OCI-LY7 (cell line): Measurements from ENCODE around the gene CAMK4. TPM values are rescaled to one million over a fixed set of nuclear protein-coding genes. Genes with fewer than 3 reads are reported as not detected.

Experiments
- BruUV-seq: library from RNA; stranded (reverse); fragments of 400-500 nt; replicated peaks from 2 replicates; lab custom pipeline; 2021; lab: Mats Ljungman, UMichigan
- CTCF ChIA-PET: fragments of 300-600 bp; sonication (Branson Sonifier 250); formaldehyde crosslinking; loops from one replicate; lab custom pipeline; 2022; ENCODE audit warnings: antibody characterized with exemption; ENCODE audit not compliant: unreplicated experiment; lab: Charles Lee
- POLR2A ChIA-PET: fragments of 300-600 bp; sonication (Branson Sonifier 250); formaldehyde crosslinking; loops from one replicate; lab custom pipeline; 2022; ENCODE audit warnings: antibody characterized with exemption; lab: Charles Lee
- DNase-seq: peaks from one replicate; pipeline ENCODE4 v3.0.0-alpha.2; 2015; ENCODE audit warnings: low spot score
- H2AFZ ChIP-seq: fragments of 200-600 bp; sonication (generic), shearing (Covaris generic); 2 replicates; pipeline ENCODE4 v1.6.1; 2014; ENCODE audit warnings: mild to moderate bottlenecking, antibody characterized with exemption, low read length, moderate library complexity
- H3K27ac ChIP-seq: fragments of 200-600 bp; sonication (generic); 2 replicates; pipeline ENCODE4 v1.5.1; 2014; ENCODE audit warnings: mixed run types, low read depth, mild to moderate bottlenecking, moderate library complexity, low read length, inconsistent platforms; ENCODE audit not compliant: poor library complexity, severe bottlenecking
- H3K36me3 ChIP-seq: fragments of 200-600 bp; sonication (generic); 2 replicates; pipeline ENCODE4 v1.6.1; 2014; ENCODE audit warnings: mild to moderate bottlenecking, antibody characterized with exemption, low read length, moderate library complexity, mixed read lengths; ENCODE audit not compliant: insufficient read depth
- H3K4me1 ChIP-seq: fragments of 200-600 bp; sonication (generic); 2 replicates; pipeline ENCODE4 v1.5.1; 2014; ENCODE audit warnings: mild to moderate bottlenecking, low read length; ENCODE audit not compliant: insufficient read depth, poor library complexity, severe bottlenecking
- H3K4me2 ChIP-seq: fragments of 200-600 bp; sonication (generic); 2 replicates; pipeline ENCODE4 v1.6.1; 2014; ENCODE audit warnings: mild to moderate bottlenecking, low read length
- H3K4me3 ChIP-seq: fragments of 200-600 bp; sonication (generic); 2 replicates; pipeline ENCODE4 v1.5.1; 2014; ENCODE audit warnings: mild to moderate bottlenecking, low read depth, low read length; ENCODE audit not compliant: poor library complexity, severe bottlenecking
- H3K79me2 ChIP-seq: fragments of 200-600 bp; sonication (generic); 2 replicates; pipeline ENCODE4 v1.6.1; 2016; ENCODE audit warnings: low read depth, mild to moderate bottlenecking, low read length, moderate library complexity, mixed read lengths; ENCODE audit not compliant: insufficient read depth
- H3K9me2 ChIP-seq: fragments of 200-600 bp; sonication (generic); 2 replicates; pipeline ENCODE4 v1.6.1; 2016; ENCODE audit warnings: mild to moderate bottlenecking, low read length, mixed read lengths; ENCODE audit not compliant: insufficient read depth
- H3K9me3 ChIP-seq: fragments of 200-600 bp; sonication (generic); 2 replicates; pipeline ENCODE4 v1.6.1; 2014; ENCODE audit warnings: mild to moderate bottlenecking, mixed run types, low read length, mixed read lengths
- H4K20me1 ChIP-seq: fragments of 200-600 bp; sonication (generic); 2 replicates; pipeline ENCODE4 v1.6.1; 2014; ENCODE audit warnings: mild to moderate bottlenecking, antibody characterized with exemption, low read length, moderate library complexity, mixed read lengths; ENCODE audit not compliant: insufficient read depth
- CTCF ChIP-seq: fragments of 200-600 bp; sonication (generic); conservative IDR thresholded peaks from 2 replicates; pipeline ENCODE4 v1.5.1; 2014; ENCODE audit warnings: mild to moderate bottlenecking, antibody characterized with exemption, low read length, moderate library complexity, mixed read lengths
- EZH2phosphoT487 ChIP-seq: fragments of 200-600 bp; sonication (generic); IDR thresholded peaks from 2 replicates; pipeline ENCODE4 v1.6.1; 2018; ENCODE audit warnings: low read depth, borderline replicate concordance, mild to moderate bottlenecking, mixed run types, antibody characterized with exemption, low read length, moderate library complexity, mixed read lengths
- intact Hi-C: fragments of 100-400 bp; cut with micrococcal nuclease; formaldehyde crosslinking; loops from one replicate; pipeline ENCODE4 v1.10.0; 2022; ENCODE audit not compliant: unreplicated experiment
- total RNA-seq, 2 experiments: library from RNA; depleted of rRNA in 1 of 2; stranded (reverse); fragments of >200 nt in 1 of 2; shearing (Covaris generic) in 1 of 2; gene quantifications; 2 replicates each; pipeline ENCODE4 v1.2.3, GENCODE V29; 2014 to 2022

Gene CAMK4
- total RNA-seq, 2 experiments from 2014 or later, result 25.4 to 40.2 TPM

GRCh38 chr5:111425205-111425604 lies 201.0 kb downstream of the CAMK4 start:
- CTCF ChIA-PET, result no interaction called here
- no peak for TF ChIP-seq CTCF
- no peak for TF ChIP-seq EZH2phosphoT487
- H3K4me2 ChIP-seq, result no peak overlapping the region
- no peaks in the 10 kb centered on the region for H3K4me1 ChIP-seq
- no peak overlapping the region for H3K27ac ChIP-seq
- no peaks in the 10 kb centered on the region for H4K20me1 ChIP-seq
- no peaks in the 10 kb centered on the region for H3K36me3 ChIP-seq
- H3K9me2 ChIP-seq, result no peaks in the 10 kb centered on the region
- no TSS peak for BruUV-seq
- POLR2A ChIA-PET, result interaction anchor here (0.6 kb wide), 2 partner anchors 22 to 181 kb away, joined by 3 to 7 read pairs; no protein-coding TSS in a partner anchor
- no peak overlapping the region for H2AFZ ChIP-seq
- no peak for DNase-seq
- intact Hi-C loops, result no loop called here
- H3K79me2 ChIP-seq, result no peaks in the 10 kb centered on the region
- no peaks in the 10 kb centered on the region for H3K9me3 ChIP-seq
- no peak overlapping the region for H3K4me3 ChIP-seq

DNA sequence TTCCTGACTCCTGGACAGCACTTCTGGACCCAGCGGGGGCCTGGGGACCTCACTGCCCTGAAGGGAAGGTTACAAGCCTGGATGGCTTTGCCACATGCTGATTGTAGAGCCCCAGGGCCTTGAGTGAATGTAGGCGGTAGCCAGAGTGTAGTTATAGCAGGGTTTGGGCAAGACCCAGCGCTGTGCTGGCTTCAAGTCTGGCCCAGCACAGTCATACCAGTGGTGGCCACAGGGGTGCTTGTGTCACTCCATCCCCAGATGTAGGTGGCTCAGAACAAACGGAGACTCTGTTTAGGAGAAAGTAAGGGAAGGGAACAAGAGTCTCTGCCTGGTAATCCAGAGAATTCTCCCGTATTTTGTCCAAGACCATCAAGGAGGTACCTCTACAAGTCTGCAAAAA lies 203.6 kb downstream of the CAMK4 start:
- no peaks in the 10 kb centered on the region for H3K4me1 ChIP-seq
- no TSS peak for BruUV-seq
- H3K9me3 ChIP-seq, result no peaks in the 10 kb centered on the region
- intact Hi-C loops, result no loop called here
- H2AFZ ChIP-seq, result no peak overlapping the region
- ChIA-PET CTCF (no interaction called here), POLR2A (no interaction called here)
- H3K4me3 ChIP-seq, result no peak overlapping the region
- no peaks in the 10 kb centered on the region for H3K36me3 ChIP-seq
- H3K27ac ChIP-seq, result no peak overlapping the region
- no peaks in the 10 kb centered on the region for H4K20me1 ChIP-seq
- H3K79me2 ChIP-seq, result no peaks in the 10 kb centered on the region
- no peak overlapping the region for H3K4me2 ChIP-seq
- TF ChIP-seq EZH2phosphoT487 (no peak), CTCF (no peak)
- no peak for DNase-seq
- H3K9me2 ChIP-seq, result no peaks in the 10 kb centered on the region

DNA sequence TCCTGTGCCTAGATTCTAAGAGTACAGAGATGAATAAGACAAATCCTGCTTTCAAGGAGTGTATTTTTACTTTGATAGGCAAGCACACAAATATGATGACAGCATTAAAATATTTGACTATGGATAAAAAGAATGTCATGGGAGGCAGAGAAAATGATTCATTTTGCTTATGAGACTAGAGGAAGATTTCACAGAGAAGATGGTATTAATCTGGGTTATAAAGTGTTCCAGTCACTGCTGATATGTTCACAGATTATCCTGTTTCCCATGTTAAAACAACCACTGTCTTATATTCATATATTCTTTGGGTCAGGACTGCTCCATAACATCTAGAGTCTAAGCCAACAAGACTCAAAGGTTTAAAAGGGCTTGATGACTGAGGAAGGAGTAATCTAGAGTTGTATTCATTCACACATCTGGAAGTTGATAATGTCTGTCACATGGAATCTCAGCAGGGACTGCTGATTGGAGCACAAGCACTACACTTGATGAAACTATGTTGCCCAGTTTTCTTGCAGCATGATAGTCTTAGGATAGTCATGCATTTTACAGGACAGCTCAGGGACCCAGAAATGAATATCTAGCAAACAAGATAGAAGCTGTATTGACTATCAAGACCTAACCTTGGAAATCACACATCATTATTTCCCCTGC lies 208.8 kb downstream of the CAMK4 start:
- H4K20me1 ChIP-seq, result no peaks in the 10 kb centered on the region
- H3K36me3 ChIP-seq, result no peaks in the 10 kb centered on the region
- no peak for TF ChIP-seq EZH2phosphoT487
- TF ChIP-seq CTCF, result no peak
- no peak for DNase-seq
- H3K9me2 ChIP-seq, result no peaks in the 10 kb centered on the region
- H3K79me2 ChIP-seq, result no peaks in the 10 kb centered on the region
- no peak overlapping the region for H2AFZ ChIP-seq
- H3K4me3 ChIP-seq, result no peak overlapping the region
- intact Hi-C loops, result no loop called here
- POLR2A ChIA-PET, result interaction anchor here (0.5 to 0.8 kb wide), 2 partner anchors 21 to 32 kb away, joined by 5 read pairs; no protein-coding TSS in a partner anchor
- H3K4me2 ChIP-seq, result no peak overlapping the region
- H3K4me1 ChIP-seq, result no peaks in the 10 kb centered on the region
- no TSS peak for BruUV-seq
- H3K27ac ChIP-seq, result no peak overlapping the region
- CTCF ChIA-PET, result no interaction called here
- H3K9me3 ChIP-seq, result no peaks in the 10 kb centered on the region
